Activated CD4-positive, alpha-beta T cell treated with anti-CD3 and anti-CD28 coated beads for 36 hours (primary cell): ENCODE data around the gene TAS2R41. TPM values are rescaled to one million over a fixed set of nuclear protein-coding genes. Genes with fewer than 3 reads are reported as not detected.

Source experiments
- ATAC-seq: fragments of 200-7000 bp; cut with Tn5 transposase; one replicate; pipeline ENCODE4 v1.10.0; 2021; ENCODE audit warnings: mild to moderate bottlenecking, moderate library complexity
- CTCF ChIA-PET: fragments of 350-600 bp; sonication (Branson Sonifier 250); formaldehyde crosslinking; loops from one replicate; lab custom pipeline; 2021; ENCODE audit warnings: antibody characterized with exemption; lab: Charles Lee
- POLR2A ChIA-PET: fragments of 350-600 bp; sonication (Branson Sonifier 250); formaldehyde crosslinking; loops from one replicate; lab custom pipeline; 2021; ENCODE audit warnings: antibody characterized with exemption, inconsistent platforms; lab: Charles Lee
- DNase-seq: peaks from one replicate; pipeline ENCODE4 v3.0.0-alpha.2; 2020
- H3K27ac Mint-ChIP-seq: one replicate; pipeline ENCODE4 v1.8.0; 2021; ENCODE audit warnings: mixed read lengths
- H3K27me3 Mint-ChIP-seq: one replicate; pipeline ENCODE4 v1.8.0; 2021; ENCODE audit warnings: mixed read lengths
- H3K36me3 Mint-ChIP-seq: one replicate; pipeline ENCODE4 v1.8.0; 2021; ENCODE audit warnings: low read depth, mixed read lengths
- H3K4me1 Mint-ChIP-seq: one replicate; pipeline ENCODE4 v1.8.0; 2021; ENCODE audit warnings: mixed read lengths
- H3K4me3 Mint-ChIP-seq: one replicate; pipeline ENCODE4 v1.8.0; 2021; ENCODE audit warnings: mild to moderate bottlenecking, moderate library complexity, mixed read lengths
- H3K9me3 Mint-ChIP-seq: one replicate; pipeline ENCODE4 v1.8.0; 2021; ENCODE audit warnings: low read depth, mixed read lengths
- intact Hi-C, 2 experiments: fragments of 100-400 bp; cut with DNase I in 1 of 2; cut with micrococcal nuclease in 1 of 2; formaldehyde crosslinking; loops; one replicate each; pipeline versions ENCODE4 v1.14.2 to v1.15.1; 2022 to 2024; cut with DNase I, micrococcal nuclease
- total RNA-seq, 2 experiments: library from RNA; stranded (reverse); gene quantifications; one replicate each; pipeline ENCODE4 v1.2.3, GENCODE V29; 2021

Gene TAS2R41
- total RNA-seq, 2 experiments from 2014 or later = not detected

DNA sequence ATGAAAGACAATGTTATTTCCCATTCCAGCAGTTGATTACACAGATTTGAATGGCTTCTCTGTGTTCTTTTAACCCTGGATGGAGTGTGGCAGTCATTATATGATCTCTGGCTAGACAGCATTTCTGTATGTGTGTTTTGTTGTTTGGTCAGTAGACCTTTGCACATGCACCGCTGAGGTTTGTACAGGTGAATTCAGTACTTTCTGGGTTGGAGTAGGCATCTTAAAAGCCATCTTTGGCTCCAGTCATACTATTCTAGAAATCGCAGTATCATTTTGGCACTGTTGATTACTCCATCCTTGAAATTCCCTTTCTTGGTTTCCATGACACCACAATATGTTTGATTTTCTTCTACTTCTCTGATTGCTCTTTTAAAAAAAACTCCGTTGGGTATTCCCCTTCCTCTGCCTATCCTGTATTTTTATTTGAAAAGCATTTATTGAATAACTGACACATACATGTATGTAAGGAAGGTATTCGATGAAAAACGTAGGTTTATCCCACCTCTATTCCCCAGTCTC is 29.9 kb downstream of the TAS2R41 start:
- intact Hi-C loops = loop anchor here in 1 of 2 experiments (5.0 kb wide), 1 partner anchor 265 kb away; no protein-coding TSS in a partner anchor
- ATAC-seq = peak; percentile 45
- no peak for DNase-seq
- H3K36me3 Mint-ChIP-seq = peaks cover 5% of the 10 kb centered on the region
- H3K27ac Mint-ChIP-seq = peak overlapping the region; percentile 52
- H3K4me1 Mint-ChIP-seq = peaks cover 23% of the 10 kb centered on the region
- CTCF ChIA-PET = interaction anchor here (1.1 kb wide), 1 partner anchor 27 kb away, joined by 3 read pairs; no protein-coding TSS in a partner anchor
- POLR2A ChIA-PET = no interaction called here
- no peaks in the 10 kb centered on the region for H3K27me3 Mint-ChIP-seq
- H3K4me3 Mint-ChIP-seq = no peak overlapping the region
- H3K9me3 Mint-ChIP-seq = peaks cover 4% of the 10 kb centered on the region

GRCh38 chr7:143510854-143511592 is 33.4 kb downstream of the TAS2R41 start:
- Mint-ChIP-seq H3K4me1 (peaks cover 15% of the 10 kb centered on the region), H3K36me3 (peaks cover 5% of the 10 kb centered on the region), H3K27me3 (no peaks in the 10 kb centered on the region), H3K27ac (no peak overlapping the region), H3K9me3 (peaks cover 4% of the 10 kb centered on the region), H3K4me3 (no peak overlapping the region)
- ChIA-PET CTCF (no interaction called here), POLR2A (no interaction called here)
- DNase-seq = no peak
- ATAC-seq = no peak
- intact Hi-C loops = no loop called here

GRCh38 chr7:143511593-143512047 is 33.9 kb downstream of the TAS2R41 start:
- ATAC-seq = no peak
- no peak overlapping the region for H3K27ac Mint-ChIP-seq
- no peak overlapping the region for H3K4me3 Mint-ChIP-seq
- intact Hi-C loops = no loop called here
- peaks cover 4% of the 10 kb centered on the region for H3K9me3 Mint-ChIP-seq
- no peak for DNase-seq
- no peaks in the 10 kb centered on the region for H3K27me3 Mint-ChIP-seq
- H3K4me1 Mint-ChIP-seq = peaks cover 10% of the 10 kb centered on the region
- ChIA-PET CTCF (no interaction called here), POLR2A (no interaction called here)
- H3K36me3 Mint-ChIP-seq = no peaks in the 10 kb centered on the region

- H3K36me3 Mint-ChIP-seq = no peaks in the 10 kb centered on the region
- intact Hi-C loops = no loop called here
- H3K4me1 Mint-ChIP-seq = peaks cover 10% of the 10 kb centered on the region
- H3K4me3 Mint-ChIP-seq = no peak overlapping the region
- H3K27me3 Mint-ChIP-seq = no peaks in the 10 kb centered on the region
- ATAC-seq = no peak
- no peak for DNase-seq
- H3K27ac Mint-ChIP-seq = no peak overlapping the region
- no peaks in the 10 kb centered on the region for H3K9me3 Mint-ChIP-seq
- ChIA-PET CTCF (no interaction called here), POLR2A (no interaction called here)
Observed at GRCh38 chr7:143512488-143513340, 35.0 kb downstream of the TAS2R41 start.

- H3K27ac Mint-ChIP-seq = no peak overlapping the region
- no peaks in the 10 kb centered on the region for H3K9me3 Mint-ChIP-seq
- no peaks in the 10 kb centered on the region for H3K27me3 Mint-ChIP-seq
- no peak for ATAC-seq
- ChIA-PET CTCF (interaction anchor here (0.7 kb wide), 1 partner anchor 15 kb away, joined by 5 read pairs; no protein-coding TSS in a partner anchor), POLR2A (no interaction called here)
- intact Hi-C loops = no loop called here
- DNase-seq = no peak
- no peaks in the 10 kb centered on the region for H3K36me3 Mint-ChIP-seq
- H3K4me3 Mint-ChIP-seq = no peak overlapping the region
- peaks cover 9% of the 10 kb centered on the region for H3K4me1 Mint-ChIP-seq
Observed at GRCh38 chr7:143514487-143514886, 36.8 kb downstream of the TAS2R41 start.

DNA sequence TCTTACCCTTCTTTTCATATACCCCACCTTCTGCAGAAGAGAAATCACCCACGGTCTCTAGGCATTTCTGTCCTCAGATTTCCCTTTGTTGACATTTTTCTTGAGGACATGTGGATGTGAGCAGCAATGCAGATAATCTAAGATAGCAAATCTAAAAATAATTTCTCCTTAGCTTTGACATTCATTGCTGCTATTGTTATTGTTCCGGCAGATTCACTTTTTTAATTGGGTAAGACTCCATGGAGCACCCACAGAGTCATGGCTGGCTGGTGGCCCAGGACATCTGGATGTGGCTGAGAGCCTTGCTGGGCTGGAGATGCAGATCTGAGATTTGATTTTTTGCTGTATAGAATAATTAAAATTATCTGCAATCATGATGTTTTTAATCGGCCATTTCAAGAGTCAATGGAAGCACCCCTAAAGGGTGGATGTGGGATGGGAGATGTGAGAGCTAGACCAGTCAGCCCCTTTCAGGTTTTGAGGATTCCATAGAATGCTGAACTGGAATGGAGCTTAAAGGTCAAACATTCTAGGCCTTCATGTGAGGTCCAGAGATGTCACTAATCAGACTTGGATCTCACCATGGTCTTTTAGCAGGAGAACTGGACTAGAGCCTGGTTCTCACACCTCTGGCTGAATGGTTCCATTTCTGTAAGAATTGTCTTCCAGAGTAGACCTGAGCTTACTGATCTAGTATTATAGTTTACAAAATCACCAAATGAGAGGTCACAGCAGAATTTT is 37.5 kb downstream of the TAS2R41 start:
- no peaks in the 10 kb centered on the region for H3K9me3 Mint-ChIP-seq
- no peak overlapping the region for H3K4me3 Mint-ChIP-seq
- ChIA-PET CTCF (no interaction called here), POLR2A (no interaction called here)
- no peaks in the 10 kb centered on the region for H3K27me3 Mint-ChIP-seq
- no peaks in the 10 kb centered on the region for H3K36me3 Mint-ChIP-seq
- ATAC-seq (no peak), DNase-seq (no peak)
- H3K4me1 Mint-ChIP-seq = peaks cover 9% of the 10 kb centered on the region
- intact Hi-C loops = no loop called here
- H3K27ac Mint-ChIP-seq = no peak overlapping the region

DNA sequence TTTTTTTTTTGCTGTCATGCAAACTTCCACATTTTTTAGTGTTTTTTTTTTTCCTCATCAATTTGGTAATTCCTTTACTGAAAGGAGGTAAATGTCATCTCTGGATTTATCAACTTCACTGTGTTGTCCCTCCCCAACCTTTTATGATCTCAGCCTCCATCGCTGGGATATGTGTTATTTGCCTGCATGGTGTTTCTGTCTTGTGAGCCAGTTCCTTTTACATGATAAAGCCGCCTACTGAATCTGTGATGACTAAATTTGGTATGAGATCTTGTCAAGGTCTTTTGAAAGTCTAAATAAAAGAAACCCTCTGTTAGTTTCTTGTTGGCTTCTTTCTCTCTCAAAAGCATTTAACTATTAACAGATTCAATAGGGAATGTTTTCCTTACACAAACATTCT is 39.3 kb downstream of the TAS2R41 start:
- no peak for DNase-seq
- intact Hi-C loops = no loop called here
- no peaks in the 10 kb centered on the region for H3K9me3 Mint-ChIP-seq
- ChIA-PET POLR2A (no interaction called here), CTCF (interaction anchor here (0.7 to 0.8 kb wide), 2 partner anchors 8 to 133 kb away, joined by 3 to 4 read pairs; no protein-coding TSS in a partner anchor)
- ATAC-seq = no peak
- H3K4me1 Mint-ChIP-seq = peaks cover 9% of the 10 kb centered on the region
- H3K4me3 Mint-ChIP-seq = no peak overlapping the region
- no peaks in the 10 kb centered on the region for H3K27me3 Mint-ChIP-seq
- H3K36me3 Mint-ChIP-seq = no peaks in the 10 kb centered on the region
- H3K27ac Mint-ChIP-seq = no peak overlapping the region

GRCh38 chr7:143518521-143518920 is 40.8 kb downstream of the TAS2R41 start:
- H3K4me1 Mint-ChIP-seq = peaks cover 9% of the 10 kb centered on the region
- DNase-seq (no peak), ATAC-seq (no peak)
- no peaks in the 10 kb centered on the region for H3K27me3 Mint-ChIP-seq
- no peak overlapping the region for H3K27ac Mint-ChIP-seq
- intact Hi-C loops = no loop called here
- ChIA-PET POLR2A (no interaction called here), CTCF (no interaction called here)
- H3K4me3 Mint-ChIP-seq = no peak overlapping the region
- H3K36me3 Mint-ChIP-seq = no peaks in the 10 kb centered on the region
- no peaks in the 10 kb centered on the region for H3K9me3 Mint-ChIP-seq

GRCh38 chr7:143518941-143519340 is 41.3 kb downstream of the TAS2R41 start:
- Mint-ChIP-seq H3K36me3 (no peaks in the 10 kb centered on the region), H3K9me3 (no peaks in the 10 kb centered on the region), H3K27me3 (no peaks in the 10 kb centered on the region), H3K27ac (no peak overlapping the region), H3K4me3 (no peak overlapping the region), H3K4me1 (peaks cover 9% of the 10 kb centered on the region)
- no peak for ATAC-seq
- ChIA-PET POLR2A (no interaction called here), CTCF (no interaction called here)
- intact Hi-C loops = no loop called here
- DNase-seq = no peak

- Mint-ChIP-seq H3K36me3 (no peaks in the 10 kb centered on the region), H3K27ac (no peak overlapping the region), H3K27me3 (no peaks in the 10 kb centered on the region), H3K4me3 (no peak overlapping the region), H3K4me1 (peaks cover 9% of the 10 kb centered on the region), H3K9me3 (no peaks in the 10 kb centered on the region)
- ChIA-PET CTCF (interaction anchor here (0.5 to 0.9 kb wide), 2 partner anchors 148 to 273 kb away, joined by 3 read pairs; no protein-coding TSS in a partner anchor), POLR2A (no interaction called here)
- DNase-seq = no peak
- intact Hi-C loops = no loop called here
- ATAC-seq = no peak
Observed at GRCh38 chr7:143519411-143520131, 41.9 kb downstream of the TAS2R41 start.
